Endothelial cell of umbilical vein (primary cell): ENCODE measurements around the gene RNF157. TPM values are rescaled to one million over a fixed set of nuclear protein-coding genes. Genes with fewer than 3 reads are reported as not detected.

Experiments used
- BruUV-seq: library from RNA; stranded (reverse); fragments of 400-500 nt; replicated peaks from 2 replicates; lab custom pipeline; 2021; lab: Mats Ljungman, UMichigan
- CTCF ChIA-PET: fragments of 300-600, 350-600 bp; sonication (Branson Sonifier 250); formaldehyde crosslinking; loops from one replicate; lab custom pipeline; 2021; ENCODE audit warnings: antibody characterized with exemption, inconsistent platforms; lab: Charles Lee
- POLR2A ChIA-PET: fragments of 300-600, 350-600 bp; sonication (Branson Sonifier 250); formaldehyde crosslinking; loops from one replicate; lab custom pipeline; 2021; ENCODE audit warnings: antibody characterized with exemption, inconsistent platforms; lab: Charles Lee
- DNase-seq: peaks from one replicate; pipeline ENCODE4 v3.0.0-alpha.2; 2011; ENCODE audit warnings: low read depth, low spot score
- FAIRE-seq: peaks from 2 replicates; lab custom pipeline; 2011; peaks lifted over from hg19 to GRCh38; lab: Jason Lieb, UNC
- H2AFZ ChIP-seq: 2 replicates; pipeline ENCODE4 v1.6.0; 2012; ENCODE audit warnings: low read depth, low read length, control low read depth, inconsistent platforms
- H3K27ac ChIP-seq: 2 replicates; pipeline ENCODE4 v1.5.1; 2011; ENCODE audit warnings: low read depth, mild to moderate bottlenecking, control low read depth, low read length, moderate library complexity; ENCODE audit not compliant: insufficient read depth
- H3K27me3 ChIP-seq, 2 experiments: 2 replicates each; pipeline versions ENCODE4 v1.6.0 to v1.6.1; 2011; ENCODE audit warnings: low read length in 2 of 2, mixed read lengths in 1 of 2; ENCODE audit not compliant: control insufficient read depth in 2 of 2, insufficient read depth in 2 of 2
- H3K36me3 ChIP-seq, 2 experiments: 2 replicates in 1 of 2; 3 replicates in 1 of 2; pipeline ENCODE4 v1.5.1; 2011; ENCODE audit warnings: low read length in 2 of 2, mild to moderate bottlenecking in 1 of 2, moderate library complexity in 1 of 2; ENCODE audit not compliant: control insufficient read depth in 2 of 2, insufficient read depth in 2 of 2; ENCODE audit errors: extremely low read depth in 1 of 2
- H3K4me1 ChIP-seq: 3 replicates; pipeline ENCODE4 v1.5.1; 2011; ENCODE audit warnings: mild to moderate bottlenecking, low read length; ENCODE audit not compliant: control insufficient read depth, insufficient read depth; ENCODE audit errors: extremely low read depth
- H3K4me2 ChIP-seq: 2 replicates; pipeline ENCODE4 v1.6.1; 2011; ENCODE audit warnings: low read length, control low read depth, mixed read lengths; ENCODE audit not compliant: insufficient read depth
- H3K4me3 ChIP-seq, 3 experiments: fragments of 200-600 bp in 1 of 3; sonication (generic), shearing (Covaris generic) in 1 of 3; replicated peaks in 1 of 3; 2 replicates each; pipeline ENCODE4 v1.5.1; 2011 to 2016; ENCODE audit warnings: control low read depth in 3 of 3, low read length in 3 of 3, mild to moderate bottlenecking in 2 of 3, inconsistent platforms in 1 of 3, low read depth in 1 of 3, moderate library complexity in 1 of 3; ENCODE audit not compliant: insufficient read depth in 1 of 3
- H3K79me2 ChIP-seq: 2 replicates; pipeline ENCODE4 v1.6.0; 2012; ENCODE audit warnings: low read length, inconsistent platforms; ENCODE audit not compliant: control insufficient read depth, insufficient read depth
- H3K9ac ChIP-seq: replicated peaks from 2 replicates; pipeline ENCODE3; 2011; ENCODE audit warnings: low read length, control low read depth; ENCODE audit not compliant: insufficient read depth; ENCODE audit errors: extremely low read depth
- H3K9me1 ChIP-seq: replicated peaks from 3 replicates; pipeline ENCODE4 v1.6.0; 2011; ENCODE audit warnings: mild to moderate bottlenecking, low read length; ENCODE audit not compliant: control insufficient read depth, insufficient read depth; ENCODE audit errors: extremely low read depth
- H3K9me3 ChIP-seq: replicated peaks from 2 replicates; pipeline ENCODE4 v1.5.1; 2012; ENCODE audit warnings: low read length, inconsistent platforms; ENCODE audit not compliant: control insufficient read depth, insufficient read depth
- H4K20me1 ChIP-seq: replicated peaks from 2 replicates; pipeline ENCODE3; 2011; ENCODE audit warnings: mild to moderate bottlenecking, low read length; ENCODE audit not compliant: control insufficient read depth, insufficient read depth; ENCODE audit errors: extremely low read depth
- EZH2 ChIP-seq: IDR thresholded peaks from 2 replicates; pipeline ENCODE4 v1.6.1; 2012; ENCODE audit warnings: borderline replicate concordance, low read depth, mild to moderate bottlenecking, moderate library complexity, low read length, inconsistent platforms; ENCODE audit not compliant: severe bottlenecking
- FOS ChIP-seq: IDR thresholded peaks from 2 replicates; pipeline ENCODE4 v1.6.1; 2011; ENCODE audit warnings: mild to moderate bottlenecking, low read length, moderate library complexity, borderline replicate concordance; ENCODE audit not compliant: insufficient read depth
- GATA2 ChIP-seq: IDR thresholded peaks from 2 replicates; pipeline ENCODE4 v1.7.0; 2011; ENCODE audit warnings: low read depth, mild to moderate bottlenecking, moderate library complexity, mixed read lengths, low read length; ENCODE audit not compliant: insufficient read length, insufficient read depth
- JUN ChIP-seq: IDR thresholded peaks from 2 replicates; pipeline ENCODE4 v1.6.1; 2011; ENCODE audit warnings: borderline replicate concordance, low read depth; ENCODE audit not compliant: insufficient read length, insufficient read depth
- MAX ChIP-seq: IDR thresholded peaks from 2 replicates; pipeline ENCODE4 v1.6.1; 2011; ENCODE audit not compliant: insufficient read depth, insufficient read length
- MYC ChIP-seq: IDR thresholded peaks from one replicate; pipeline ENCODE4 v1.6.1; 2011; ENCODE audit warnings: mild to moderate bottlenecking, low read depth, low read length
- POLR2A ChIP-seq: IDR thresholded peaks from 2 replicates; pipeline ENCODE4 v1.6.1; 2012; ENCODE audit warnings: low read depth, mild to moderate bottlenecking, control low read depth, low read length
- POLR2AphosphoS5 ChIP-seq: IDR thresholded peaks from 2 replicates; pipeline ENCODE4 v1.6.1; 2012; ENCODE audit warnings: low read depth, mild to moderate bottlenecking, control low read depth, low read length, moderate library complexity; ENCODE audit not compliant: insufficient read depth
- dilution Hi-C: fragments of 300-500 bp; cut with MboI; formaldehyde crosslinking; loops from one replicate; pipeline ENCODE4 v1.15.0; 2019; ENCODE audit warnings: low sequenced_read_pairs; ENCODE audit not compliant: extremely low pct_ligation_motif_present
- intact Hi-C: fragments of 100-400 bp; cut with micrococcal nuclease; formaldehyde crosslinking; loops from one replicate; pipeline ENCODE4 v1.10.0; 2022
- polyA plus RNA-seq, 4 experiments: library from polyadenylated mRNA; depleted of rRNA in 3 of 4; stranded (reverse) in 3 of 4; unstranded in 1 of 4; fragments of >200 nt; gene quantifications; 2 replicates each; pipeline versions ENCODE4 v1.2.1 to v1.2.3, GENCODE V29; 2011 to 2012; ENCODE audit warnings: missing spikeins in 1 of 4
- total RNA-seq: library from RNA; stranded (reverse); gene quantifications from 2 replicates; pipeline ENCODE4 v1.2.3, GENCODE V29; 2021
- TF ChIP-seq, protein P1 (sequence below), 2 donors: IDR thresholded peaks; 1 replicate in 1 of 2; 2 replicates in 1 of 2; pipeline ENCODE4 v1.5.1; 2011; ENCODE audit warnings: low read length in 2 of 2, mild to moderate bottlenecking in 2 of 2, moderate library complexity in 2 of 2, control low read depth in 1 of 2, inconsistent platforms in 1 of 2, low read depth in 1 of 2; ENCODE audit not compliant: insufficient read depth in 1 of 2; ENCODE audit errors: extremely low read depth in 1 of 2

Gene RNF157
- total and polyA plus RNA-seq, 2 donors (not counting 3 experiments of a cell fraction or from before 2014, with no cell fraction given), result 0.07 to 0.86 TPM

DNA sequence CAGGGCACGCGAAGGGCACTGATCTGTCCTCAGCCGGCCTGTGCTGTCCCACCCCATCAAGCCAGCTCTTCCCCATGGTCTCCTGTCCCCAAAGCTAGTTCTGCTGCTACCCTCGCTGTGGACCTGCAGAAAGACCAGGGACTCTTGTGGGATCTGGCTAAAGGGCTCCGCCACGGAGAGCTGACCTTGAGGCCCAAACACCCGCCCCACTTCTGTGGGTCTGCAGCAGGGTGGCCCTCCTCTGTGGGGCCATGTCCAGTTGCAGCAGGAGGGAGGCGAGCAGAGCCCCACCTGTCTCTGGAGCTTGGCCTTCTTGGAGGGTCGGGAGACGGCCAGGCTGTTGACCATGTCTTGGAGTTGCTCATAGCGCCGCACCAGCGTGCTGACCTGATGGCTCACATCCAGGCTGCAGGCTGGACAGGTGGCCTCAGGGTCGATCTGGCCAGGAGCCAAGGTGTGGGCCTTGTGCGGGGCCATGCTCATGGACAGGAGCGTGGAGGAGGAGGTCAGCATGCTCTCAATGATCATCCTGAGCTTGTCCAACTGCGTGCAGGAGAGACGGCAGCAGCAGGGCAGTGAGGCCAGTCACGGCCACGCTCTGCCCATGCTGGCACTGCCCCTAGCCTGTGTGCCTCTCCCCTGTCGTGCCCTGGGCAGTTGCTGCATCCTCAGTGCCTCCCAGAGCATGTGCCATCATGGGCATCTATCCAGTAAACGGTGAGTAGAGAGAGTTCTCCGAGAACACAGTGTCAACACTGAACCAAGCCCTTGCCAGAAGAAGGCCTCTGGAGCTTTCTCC, 41.5 kb upstream of the RNF157 start:
- Histone ChIP-seq H3K27me3 (no peaks in the 10 kb centered on the region), H3K9ac (no peak overlapping the region), H3K9me1 (no peaks in the 10 kb centered on the region), H3K4me2 (no peak overlapping the region), H3K4me3 (no peak overlapping the region), H3K27ac (no peak overlapping the region), H3K9me3 (no peaks in the 10 kb centered on the region), H3K36me3 (peaks cover 0 to 2% of the 10 kb centered on the region in 2 experiments), H2AFZ (no peak overlapping the region), H3K79me2 (no peaks in the 10 kb centered on the region), H3K4me1 (no peaks in the 10 kb centered on the region), H4K20me1 (no peaks in the 10 kb centered on the region)
- POLR2A ChIA-PET, result no interaction called here
- dilution Hi-C loops (no loop called here), intact Hi-C loops (no loop called here)
- TF ChIP-seq JUN, result no peak
- no peak for TF ChIP-seq GATA2
- TF ChIP-seq POLR2A, result no peak
- no peak for TF ChIP-seq FOS
- TF ChIP-seq, protein P1, sequence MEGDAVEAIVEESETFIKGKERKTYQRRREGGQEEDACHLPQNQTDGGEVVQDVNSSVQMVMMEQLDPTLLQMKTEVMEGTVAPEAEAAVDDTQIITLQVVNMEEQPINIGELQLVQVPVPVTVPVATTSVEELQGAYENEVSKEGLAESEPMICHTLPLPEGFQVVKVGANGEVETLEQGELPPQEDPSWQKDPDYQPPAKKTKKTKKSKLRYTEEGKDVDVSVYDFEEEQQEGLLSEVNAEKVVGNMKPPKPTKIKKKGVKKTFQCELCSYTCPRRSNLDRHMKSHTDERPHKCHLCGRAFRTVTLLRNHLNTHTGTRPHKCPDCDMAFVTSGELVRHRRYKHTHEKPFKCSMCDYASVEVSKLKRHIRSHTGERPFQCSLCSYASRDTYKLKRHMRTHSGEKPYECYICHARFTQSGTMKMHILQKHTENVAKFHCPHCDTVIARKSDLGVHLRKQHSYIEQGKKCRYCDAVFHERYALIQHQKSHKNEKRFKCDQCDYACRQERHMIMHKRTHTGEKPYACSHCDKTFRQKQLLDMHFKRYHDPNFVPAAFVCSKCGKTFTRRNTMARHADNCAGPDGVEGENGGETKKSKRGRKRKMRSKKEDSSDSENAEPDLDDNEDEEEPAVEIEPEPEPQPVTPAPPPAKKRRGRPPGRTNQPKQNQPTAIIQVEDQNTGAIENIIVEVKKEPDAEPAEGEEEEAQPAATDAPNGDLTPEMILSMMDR (IDR thresholded peaks at IDR 0.05; ENCODE audit: extremely low read depth in 1 of 2, insufficient read depth in 1 of 2, low read depth in 1 of 2, low read length in 2 of 2), result no peak
- no peak for TF ChIP-seq EZH2
- no peak for TF ChIP-seq POLR2AphosphoS5
- no peak for TF ChIP-seq MAX
- no peak for TF ChIP-seq MYC
- CTCF ChIA-PET, result interaction anchor here (1.0 to 14.1 kb wide), 7 partner anchors 18 to 160 kb away, joined by 3 to 320 read pairs (median 3); no protein-coding TSS in a partner anchor
- FAIRE-seq (no peak), DNase-seq (no peak)
- BruUV-seq, result no TSS peak
